Measurements from ENCODE around the gene TPRKB. TPM values are rescaled to one million over a fixed set of nuclear protein-coding genes. Genes with fewer than 3 reads are reported as not detected.

The TPRKB gene
- total RNA-seq, 1 experiment from 2014 or later, result 42.1 TPM

- ChIA-PET POLR2A (no interaction called here), CTCF (no interaction called here)
- peaks cover 7% of the 10 kb centered on the region for H3K4me1 Mint-ChIP-seq (ENCODE audit: low read depth, unreplicated experiment)
- Histone ChIP-seq H3K27me3 (replicated peaks; ENCODE audit: control insufficient read depth, insufficient read depth, low read length) (no peaks in the 10 kb centered on the region), H3K9me3 (no peaks in the 10 kb centered on the region), H3K4me3 (ENCODE audit: low read depth, low read length) (no peak overlapping the region), H3K4me1 (no peaks in the 10 kb centered on the region), H3K36me3 (ENCODE audit: control insufficient read depth, insufficient read depth, low read length) (peaks cover 4% of the 10 kb centered on the region)
- intact Hi-C loops (cut with micrococcal nuclease; ENCODE audit: unreplicated experiment), result no loop called here
- TF ChIP-seq CTCF (IDR thresholded peaks at IDR 0.05; ENCODE audit: insufficient read depth in 1 of 2, low read depth in 1 of 2, low read length in 1 of 2, severe bottlenecking in 1 of 2, unreplicated experiment in 1 of 2), result no peak
- no peak overlapping the region for H3K4me3 Mint-ChIP-seq (ENCODE audit: unreplicated experiment)
- no peaks in the 10 kb centered on the region for H3K27me3 Mint-ChIP-seq (ENCODE audit: insufficient read depth, unreplicated experiment)
- no peak overlapping the region for H3K27ac Mint-ChIP-seq (ENCODE audit: unreplicated experiment)
- BruUV-seq (replicated peaks), result no TSS peak
- H3K36me3 Mint-ChIP-seq (ENCODE audit: insufficient read depth, unreplicated experiment), result peaks cover 56% of the 10 kb centered on the region
- no peaks in the 10 kb centered on the region for H3K9me3 Mint-ChIP-seq (ENCODE audit: unreplicated experiment)
- no peak for DNase-seq
These were observed 27.8 kb upstream of the TPRKB start for GRCh38 chr2:73764945-73765344.

GRCh38 chr2:73762571-73762970 lies 25.4 kb upstream of the TPRKB start:
- BruUV-seq (replicated peaks), result no TSS peak
- Histone ChIP-seq H3K4me1 (no peaks in the 10 kb centered on the region), H3K4me3 (ENCODE audit: low read depth, low read length) (no peak overlapping the region), H3K36me3 (ENCODE audit: control insufficient read depth, insufficient read depth, low read length) (peaks cover 4% of the 10 kb centered on the region), H3K27me3 (replicated peaks; ENCODE audit: control insufficient read depth, insufficient read depth, low read length) (no peaks in the 10 kb centered on the region), H3K9me3 (no peaks in the 10 kb centered on the region)
- no peak for TF ChIP-seq CTCF (IDR thresholded peaks at IDR 0.05; ENCODE audit: insufficient read depth in 1 of 2, low read depth in 1 of 2, low read length in 1 of 2, severe bottlenecking in 1 of 2, unreplicated experiment in 1 of 2)
- no peak overlapping the region for H3K27ac Mint-ChIP-seq (ENCODE audit: unreplicated experiment)
- ChIA-PET POLR2A (interaction anchor here (0.6 to 1.0 kb wide), 2 partner anchors 10 to 25 kb away, joined by 3 to 4 read pairs; partner anchors contain the start of gene TPRKB), CTCF (no interaction called here)
- peaks cover 38% of the 10 kb centered on the region for H3K36me3 Mint-ChIP-seq (ENCODE audit: insufficient read depth, unreplicated experiment)
- H3K9me3 Mint-ChIP-seq (ENCODE audit: unreplicated experiment), result no peaks in the 10 kb centered on the region
- intact Hi-C loops (cut with micrococcal nuclease; ENCODE audit: unreplicated experiment), result no loop called here
- H3K4me3 Mint-ChIP-seq (ENCODE audit: unreplicated experiment), result no peak overlapping the region
- no peak for DNase-seq
- H3K4me1 Mint-ChIP-seq (ENCODE audit: low read depth, unreplicated experiment), result peaks cover 7% of the 10 kb centered on the region
- H3K27me3 Mint-ChIP-seq (ENCODE audit: insufficient read depth, unreplicated experiment), result no peaks in the 10 kb centered on the region

GRCh38 chr2:73759904-73760303 lies 22.8 kb upstream of the TPRKB start:
- TF ChIP-seq CTCF (IDR thresholded peaks at IDR 0.05; ENCODE audit: insufficient read depth in 1 of 2, low read depth in 1 of 2, low read length in 1 of 2, severe bottlenecking in 1 of 2, unreplicated experiment in 1 of 2), result no peak
- H3K4me1 Mint-ChIP-seq (ENCODE audit: low read depth, unreplicated experiment), result no peaks in the 10 kb centered on the region
- DNase-seq, result no peak
- BruUV-seq (replicated peaks), result no TSS peak
- peaks cover under 1% of the 10 kb centered on the region for H3K9me3 Mint-ChIP-seq (ENCODE audit: unreplicated experiment)
- Histone ChIP-seq H3K27me3 (replicated peaks; ENCODE audit: control insufficient read depth, insufficient read depth, low read length) (no peaks in the 10 kb centered on the region), H3K9me3 (no peaks in the 10 kb centered on the region), H3K4me1 (no peaks in the 10 kb centered on the region), H3K36me3 (ENCODE audit: control insufficient read depth, insufficient read depth, low read length) (peaks cover 2% of the 10 kb centered on the region), H3K4me3 (ENCODE audit: low read depth, low read length) (no peak overlapping the region)
- no peaks in the 10 kb centered on the region for H3K27me3 Mint-ChIP-seq (ENCODE audit: insufficient read depth, unreplicated experiment)
- H3K27ac Mint-ChIP-seq (ENCODE audit: unreplicated experiment), result no peak overlapping the region
- peaks cover 30% of the 10 kb centered on the region for H3K36me3 Mint-ChIP-seq (ENCODE audit: insufficient read depth, unreplicated experiment)
- ChIA-PET CTCF (no interaction called here), POLR2A (interaction anchor here (1.2 kb wide), 1 partner anchor 23 kb away, joined by 3 read pairs; the partner anchor contains the start of gene TPRKB)
- intact Hi-C loops (cut with micrococcal nuclease; ENCODE audit: unreplicated experiment), result no loop called here
- no peak overlapping the region for H3K4me3 Mint-ChIP-seq (ENCODE audit: unreplicated experiment)
